Fibroblast of skin of left quadriceps (primary cell): ENCODE data around the gene ARL8A.
A peak's percentile ranks its signal among the peaks of the same experiment; 100 is the strongest.

Experiments used
- DNase-seq, 2 experiments: peaks; one replicate each; pipeline ENCODE4 v3.0.0-alpha.2; 2013; ENCODE audit warnings: low read depth in 2 of 2

Gene ARL8A

GRCh38 chr1:202135221-202135721, 9.3 kb downstream of the ARL8A start:
- DNase-seq = peak; percentile 21 to 35

GRCh38 chr1:202134645-202135172, 9.8 kb downstream of the ARL8A start:
- DNase-seq = no peak

GRCh38 chr1:202133989-202134388, 10.5 kb downstream of the ARL8A start:
- DNase-seq = no peak

- no peak for DNase-seq
Measured at GRCh38 chr1:202133496-202133895, 11.0 kb downstream of the ARL8A start.

- DNase-seq = no peak
Measured at GRCh38 chr1:202133001-202133400, 11.5 kb downstream of the ARL8A start.

GRCh38 chr1:202131956-202132821, 12.3 kb downstream of the ARL8A start:
- no peak for DNase-seq

- no peak for DNase-seq
Measured at GRCh38 chr1:202130816-202131522, 13.6 kb downstream of the ARL8A start.

GRCh38 chr1:202130297-202130721, 14.2 kb downstream of the ARL8A start:
- no peak for DNase-seq

GRCh38 chr1:202129453-202130296, 14.9 kb downstream of the ARL8A start:
- no peak for DNase-seq

GRCh38 chr1:202127836-202128622, 16.5 kb downstream of the ARL8A start:
- DNase-seq = no peak

GRCh38 chr1:202127061-202127460, 17.5 kb downstream of the ARL8A start:
- DNase-seq = no peak

- no peak for DNase-seq
Measured at GRCh38 chr1:202126426-202126825, 18.1 kb downstream of the ARL8A start.

GRCh38 chr1:202125611-202126010, 18.9 kb downstream of the ARL8A start:
- DNase-seq = no peak

- no peak for DNase-seq
Measured at GRCh38 chr1:202124142-202124541, 20.4 kb downstream of the ARL8A start.

GRCh38 chr1:202123336-202123813, 21.2 kb downstream of the ARL8A start:
- DNase-seq = no peak

- DNase-seq = no peak
Measured at GRCh38 chr1:202122639-202123335, 21.8 kb downstream of the ARL8A start, which contains the start of gene GPR37L1. GPR37L1 (plus strand) TSS chr1:202122917; CDS start chr1:202122964, 47 bp downstream.

- no peak for DNase-seq
Measured at GRCh38 chr1:202121006-202121405, 23.5 kb downstream of the ARL8A start.

- no peak for DNase-seq
Measured at GRCh38 chr1:202117898-202118371, 26.6 kb downstream of the ARL8A start.

GRCh38 chr1:202116287-202116686, 28.2 kb downstream of the ARL8A start:
- no peak for DNase-seq
